Inferior parietal cortex (tissue), 1 donor: ENCODE measurements around the gene TMEM198.

Experiments
- DNase-seq: peaks from one replicate; pipeline ENCODE4 v3.0.0-alpha.2; 2016; ENCODE audit errors: extremely low spot score

Gene TMEM198

DNA sequence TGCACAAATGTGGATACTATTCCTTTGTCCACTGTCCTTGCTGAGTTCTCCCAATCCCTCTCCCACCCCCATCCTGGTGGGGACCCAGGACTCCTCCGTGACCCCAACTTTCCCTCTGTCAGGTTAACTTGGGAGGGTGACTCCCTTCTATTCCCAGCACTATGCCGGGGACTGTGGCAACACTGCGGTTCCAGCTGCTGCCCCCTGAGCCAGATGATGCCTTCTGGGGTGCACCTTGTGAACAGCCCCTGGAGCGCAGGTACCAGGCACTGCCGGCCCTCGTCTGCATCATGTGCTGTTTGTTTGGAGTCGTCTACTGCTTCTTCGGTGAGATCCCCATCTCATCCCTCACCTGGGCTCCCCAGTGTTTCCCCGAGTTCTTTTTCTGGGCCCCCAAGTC is 739 bp downstream of the TMEM198 start:
- DNase-seq, result no peak

DNA sequence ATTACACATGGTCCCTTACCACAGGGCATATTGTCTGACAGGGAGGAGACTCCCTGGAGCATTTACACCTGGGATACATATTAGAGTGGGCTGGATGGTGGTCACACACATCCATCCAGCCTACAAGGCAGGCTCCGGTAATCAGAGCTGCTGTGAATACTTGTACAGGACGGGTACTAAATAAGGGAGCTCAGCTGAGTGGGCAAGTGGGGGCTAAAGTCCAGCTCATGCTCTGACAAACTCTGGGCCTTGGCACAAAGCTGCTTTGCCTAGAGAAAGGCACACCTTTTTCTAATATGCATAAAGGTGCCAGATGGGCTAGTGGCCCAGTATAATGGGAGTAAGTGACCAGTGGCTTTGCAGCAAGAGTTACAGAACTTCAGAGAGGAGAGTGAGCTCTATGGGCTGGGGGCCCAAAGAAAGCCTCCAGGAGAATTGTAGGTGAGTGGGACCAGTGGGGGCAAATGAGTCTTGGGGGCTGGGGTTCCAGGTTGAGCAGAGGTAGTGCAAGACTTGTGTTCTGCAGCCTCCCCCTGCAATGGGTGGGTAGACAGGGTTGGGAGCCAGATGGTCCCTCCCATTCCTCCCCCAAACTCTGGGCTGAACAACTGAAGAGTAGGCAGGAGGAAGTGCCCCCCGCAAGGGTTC is 1.6 kb downstream of the TMEM198 start:
- DNase-seq, result no peak

DNA sequence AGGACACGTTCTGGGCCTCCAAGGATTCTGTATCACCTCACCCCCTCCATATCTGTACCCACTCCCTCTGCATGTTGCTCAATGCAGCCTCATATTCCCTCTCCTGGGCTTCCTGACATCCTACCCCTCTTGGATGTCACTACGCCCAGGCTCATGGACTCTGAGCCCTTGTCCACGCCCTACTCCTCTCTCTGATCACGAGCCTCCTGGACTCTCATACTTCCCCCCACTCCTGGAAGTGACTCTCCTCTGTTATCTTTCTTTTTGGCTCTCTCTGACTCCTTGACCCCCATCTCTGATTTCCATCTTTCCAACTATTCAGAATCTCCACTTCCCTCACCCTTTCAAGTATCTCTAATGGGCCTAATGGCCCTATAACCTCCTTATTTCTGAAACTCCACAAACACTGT is 2.1 kb downstream of the TMEM198 start:
- no peak for DNase-seq

DNA sequence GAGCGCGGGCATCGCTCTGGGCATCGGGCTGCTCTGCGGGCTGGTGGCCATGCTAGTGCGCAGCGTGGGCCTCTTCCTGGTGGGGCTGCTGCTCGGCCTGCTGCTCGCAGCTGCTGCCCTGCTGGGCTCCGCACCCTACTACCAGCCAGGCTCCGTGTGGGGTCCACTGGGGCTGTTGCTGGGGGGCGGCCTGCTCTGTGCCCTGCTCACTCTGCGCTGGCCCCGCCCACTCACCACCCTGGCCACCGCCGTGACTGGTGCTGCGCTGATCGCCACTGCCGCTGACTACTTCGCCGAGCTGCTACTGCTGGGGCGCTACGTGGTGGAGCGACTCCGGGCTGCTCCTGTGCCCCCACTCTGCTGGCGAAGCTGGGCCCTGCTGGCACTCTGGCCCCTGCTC is 3.8 kb downstream of the TMEM198 start:
- DNase-seq, result no peak

DNA sequence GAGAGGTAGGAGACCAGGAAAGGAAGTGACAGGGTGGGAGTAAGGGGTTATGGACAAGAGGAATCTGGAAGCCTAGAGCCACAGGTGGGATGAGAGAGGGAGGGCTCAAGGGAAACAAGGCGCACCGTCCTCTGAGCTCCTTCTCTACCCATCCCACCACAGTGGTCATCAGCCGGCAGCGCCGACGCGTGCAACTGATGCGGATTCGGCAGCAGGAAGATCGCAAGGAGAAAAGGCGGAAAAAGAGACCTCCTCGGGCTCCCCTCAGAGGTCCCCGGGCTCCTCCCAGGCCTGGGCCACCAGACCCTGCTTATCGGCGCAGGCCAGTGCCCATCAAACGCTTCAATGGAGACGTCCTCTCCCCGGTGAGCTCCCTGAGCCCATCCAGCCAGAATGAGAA is 5.2 kb downstream of the TMEM198 start:
- DNase-seq, result no peak

DNA sequence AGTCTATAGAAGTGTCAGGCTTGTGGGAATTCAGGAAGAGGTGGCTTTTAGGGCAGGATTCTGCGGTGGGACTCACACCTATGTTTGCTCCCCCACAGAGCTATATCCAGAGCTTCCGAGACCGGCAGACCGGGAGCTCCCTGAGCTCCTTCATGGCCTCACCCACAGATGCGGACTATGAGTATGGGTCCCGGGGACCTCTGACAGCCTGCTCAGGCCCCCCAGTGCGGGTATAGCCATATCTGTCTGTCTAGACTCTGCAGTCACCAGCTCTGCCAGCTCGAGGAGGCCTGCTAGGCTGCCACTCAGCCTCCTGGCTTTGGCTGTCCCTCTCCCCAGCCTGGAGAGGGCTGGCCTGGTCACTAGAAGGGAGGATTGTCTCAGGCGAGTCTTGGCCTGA is 5.8 kb downstream of the TMEM198 start:
- no peak for DNase-seq

DNA sequence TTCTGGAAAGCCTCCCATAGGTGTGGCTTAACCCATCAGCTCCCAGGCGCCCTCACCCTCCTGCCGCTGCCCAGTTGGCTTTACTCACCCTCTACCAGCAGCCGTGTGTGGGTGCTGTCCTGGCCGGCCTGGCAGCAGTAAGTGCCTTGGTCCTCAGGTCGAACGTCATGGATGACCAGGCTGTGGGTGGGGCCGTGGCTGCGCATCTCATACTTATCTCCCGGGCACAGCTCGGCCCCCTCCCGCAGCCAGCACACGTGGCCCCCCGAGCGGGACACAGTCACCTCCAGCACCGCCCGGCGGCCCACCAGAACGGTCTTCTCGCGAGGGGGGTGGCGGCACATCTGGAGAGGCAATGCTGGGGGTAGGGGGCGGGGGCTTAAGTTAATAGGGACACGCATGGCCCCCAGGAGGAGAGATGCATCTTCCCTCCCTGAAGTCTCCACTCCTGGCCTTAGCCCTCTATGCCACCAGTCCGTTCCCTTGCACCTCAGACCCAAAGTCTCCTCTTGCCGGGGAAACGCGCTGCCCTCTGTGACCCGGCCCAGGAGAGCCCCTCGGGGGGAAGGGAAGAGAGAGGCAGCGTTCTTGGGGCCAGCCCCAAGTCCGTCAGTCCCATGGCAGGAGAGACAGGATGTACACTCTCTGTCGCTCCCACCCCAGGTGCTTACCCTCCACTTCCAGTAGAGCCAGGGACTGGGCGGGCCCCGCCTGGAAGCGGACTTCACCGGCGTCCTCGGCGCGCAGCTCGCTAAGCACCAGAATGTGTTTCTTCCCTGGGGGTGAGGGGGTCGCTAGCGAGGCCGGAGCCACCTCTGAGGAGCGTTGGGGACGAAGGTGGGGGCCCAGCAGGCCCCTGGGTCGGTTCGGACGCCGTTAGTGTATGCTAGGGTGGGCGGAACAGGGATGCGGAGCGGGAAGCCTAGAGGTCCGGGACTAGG is 7.9 kb downstream of the TMEM198 start:
- no peak for DNase-seq

DNA sequence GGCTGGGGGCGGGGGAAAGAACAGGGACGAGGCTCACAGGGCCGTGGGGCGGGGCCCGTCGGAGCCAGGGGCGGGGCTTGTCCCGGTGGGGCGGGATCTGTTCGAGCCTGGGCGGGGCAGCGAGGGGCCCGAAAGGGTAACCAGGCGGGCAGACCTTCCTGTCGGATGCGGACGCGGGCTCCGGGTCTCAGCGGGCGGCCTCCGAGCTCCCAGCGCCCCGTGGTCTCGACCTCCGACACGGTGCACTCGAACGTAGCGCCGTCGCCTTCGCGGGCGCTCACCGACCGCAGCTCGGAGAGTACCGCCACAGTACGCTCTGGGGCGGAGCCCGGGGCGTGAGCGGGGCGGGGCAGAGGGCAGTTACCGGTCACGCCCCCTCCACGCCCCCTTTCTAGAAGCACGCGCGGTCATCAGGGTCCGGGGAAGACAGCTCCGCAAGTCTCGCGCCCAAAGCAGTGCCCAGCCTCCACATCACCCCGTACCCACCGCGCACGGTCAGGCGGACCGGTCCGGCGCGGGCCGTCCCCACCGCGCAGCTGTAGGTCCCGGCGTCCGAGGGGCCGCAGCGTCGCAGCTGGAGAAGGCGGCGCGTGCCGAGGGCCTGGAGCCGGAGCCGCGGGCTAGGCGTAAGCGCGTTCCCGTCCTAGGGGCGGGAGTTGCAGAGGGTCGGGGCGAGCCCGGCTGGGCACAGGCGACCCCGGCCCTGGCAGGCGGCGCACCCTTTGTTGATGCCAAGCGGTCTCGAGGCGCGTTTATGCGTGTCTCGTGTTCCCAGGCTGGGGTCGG is 8.7 kb downstream of the TMEM198 start:
- DNase-seq, result peak; percentile 68

DNA sequence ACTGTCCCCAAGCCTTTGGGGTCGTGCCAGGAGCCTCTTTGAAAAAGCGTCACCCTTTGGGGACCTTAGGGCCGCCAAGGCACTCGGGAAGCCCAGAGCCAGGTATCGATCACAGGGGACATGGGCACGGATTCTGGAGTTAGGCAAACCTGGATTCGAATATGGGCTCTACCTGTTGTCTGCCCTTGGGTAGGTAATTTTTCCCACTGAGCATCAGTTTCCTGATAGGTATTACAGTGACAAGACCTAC is 9.3 kb downstream of the TMEM198 start:
- no peak for DNase-seq

DNA sequence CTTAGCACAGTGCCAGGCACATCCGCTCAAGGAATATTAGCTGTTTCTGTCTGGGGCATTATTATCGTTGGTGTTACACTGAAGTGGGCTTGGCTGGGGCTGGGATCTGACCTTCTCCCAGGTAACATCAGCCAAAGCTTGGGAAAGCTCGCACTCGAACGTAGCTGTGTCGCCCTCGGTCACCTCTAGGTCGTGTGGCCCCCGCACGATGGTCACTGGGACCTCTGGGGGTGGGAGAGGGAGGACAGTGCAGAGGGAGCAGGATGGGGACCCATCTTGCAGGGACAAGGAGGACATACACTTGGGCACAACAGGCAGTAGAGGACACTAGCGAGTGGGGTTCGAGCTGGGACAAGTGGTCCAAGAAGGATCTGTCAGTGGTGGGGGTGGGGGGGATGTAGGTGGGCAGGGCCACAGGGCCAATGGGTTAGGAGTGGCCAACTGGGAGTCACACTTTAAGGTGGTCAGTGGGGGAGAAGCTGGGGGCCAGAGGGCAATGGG is 9.7 kb downstream of the TMEM198 start:
- DNase-seq, result no peak

DNA sequence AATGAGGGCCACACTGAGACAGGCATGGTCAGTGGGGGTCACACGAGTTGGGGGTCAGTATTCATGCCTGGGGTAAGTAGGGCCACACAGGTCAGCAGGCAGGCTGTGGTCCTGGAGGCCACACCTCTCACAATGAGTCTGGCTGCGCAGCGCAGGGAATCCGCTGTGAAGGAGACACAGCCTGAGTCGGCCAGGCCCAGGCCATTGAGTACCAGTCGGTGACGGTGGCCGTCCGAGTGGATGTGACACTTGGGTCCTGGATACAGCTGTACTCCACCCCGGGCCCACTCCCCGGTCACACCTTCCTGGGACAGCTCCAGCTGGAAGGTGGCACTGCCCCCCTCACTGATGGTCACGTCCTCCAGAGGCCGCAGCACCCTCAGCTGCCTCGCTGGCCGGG is 10.5 kb downstream of the TMEM198 start:
- DNase-seq, result no peak

DNA sequence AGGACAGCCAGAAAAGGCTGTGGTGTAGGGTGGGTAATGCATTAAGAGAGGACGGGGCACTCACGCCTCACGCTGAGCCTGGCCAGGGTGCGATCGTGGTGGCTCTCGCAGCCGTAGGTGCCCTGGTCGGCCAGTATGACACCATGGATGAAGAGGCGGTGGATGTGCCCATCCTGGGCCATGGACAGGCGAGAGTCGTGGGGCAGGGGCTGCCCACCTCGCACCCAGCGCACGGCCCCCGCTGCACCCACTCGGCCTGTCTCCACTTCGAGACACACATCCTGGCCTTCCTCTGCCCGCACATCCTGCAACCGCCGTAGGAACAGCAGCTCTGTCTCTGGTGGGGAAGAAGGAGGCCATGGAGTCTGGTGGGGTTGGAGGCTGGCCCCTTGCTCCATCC is 12.1 kb downstream of the TMEM198 start:
- no peak for DNase-seq

DNA sequence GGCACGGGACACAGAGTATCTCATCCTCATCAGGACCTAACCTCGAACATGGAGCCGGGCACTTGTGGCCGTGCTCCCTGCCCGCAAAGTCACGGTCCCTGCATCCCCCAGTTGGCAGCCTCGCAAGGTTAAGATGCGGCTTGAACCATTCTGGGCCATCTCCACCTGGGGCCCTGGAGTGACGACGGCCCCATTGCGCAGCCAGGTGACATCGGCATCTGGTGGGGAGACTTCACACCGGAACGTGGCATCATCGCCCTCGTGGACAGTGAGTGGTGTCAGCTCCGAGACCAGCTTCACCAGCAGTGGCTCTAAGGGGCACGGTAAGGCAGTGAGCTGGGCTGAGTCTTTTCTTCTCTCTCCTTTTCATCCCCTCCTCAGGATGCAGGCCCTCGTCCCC is 12.6 kb downstream of the TMEM198 start:
- DNase-seq, result no peak

DNA sequence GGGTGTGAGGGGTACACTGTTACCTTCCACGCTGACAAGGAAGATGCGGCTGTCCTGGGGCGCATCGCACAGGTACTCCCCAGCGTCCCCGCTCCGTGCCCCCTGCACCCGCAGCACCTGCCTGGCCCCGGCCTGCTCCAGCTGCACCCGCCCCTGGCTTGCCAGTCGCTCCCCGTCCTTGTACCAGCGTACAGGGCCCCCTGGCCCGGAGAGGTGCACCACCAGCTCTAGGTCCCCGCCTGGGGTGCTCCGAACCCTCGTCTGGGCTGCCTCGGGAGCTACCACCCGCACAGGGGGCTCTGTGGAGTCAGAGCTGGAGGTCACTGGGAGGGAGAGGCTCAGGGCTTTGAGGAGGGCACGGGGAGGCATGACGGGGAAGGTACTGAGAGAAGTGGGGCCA is 13.5 kb downstream of the TMEM198 start:
- DNase-seq, result no peak

DNA sequence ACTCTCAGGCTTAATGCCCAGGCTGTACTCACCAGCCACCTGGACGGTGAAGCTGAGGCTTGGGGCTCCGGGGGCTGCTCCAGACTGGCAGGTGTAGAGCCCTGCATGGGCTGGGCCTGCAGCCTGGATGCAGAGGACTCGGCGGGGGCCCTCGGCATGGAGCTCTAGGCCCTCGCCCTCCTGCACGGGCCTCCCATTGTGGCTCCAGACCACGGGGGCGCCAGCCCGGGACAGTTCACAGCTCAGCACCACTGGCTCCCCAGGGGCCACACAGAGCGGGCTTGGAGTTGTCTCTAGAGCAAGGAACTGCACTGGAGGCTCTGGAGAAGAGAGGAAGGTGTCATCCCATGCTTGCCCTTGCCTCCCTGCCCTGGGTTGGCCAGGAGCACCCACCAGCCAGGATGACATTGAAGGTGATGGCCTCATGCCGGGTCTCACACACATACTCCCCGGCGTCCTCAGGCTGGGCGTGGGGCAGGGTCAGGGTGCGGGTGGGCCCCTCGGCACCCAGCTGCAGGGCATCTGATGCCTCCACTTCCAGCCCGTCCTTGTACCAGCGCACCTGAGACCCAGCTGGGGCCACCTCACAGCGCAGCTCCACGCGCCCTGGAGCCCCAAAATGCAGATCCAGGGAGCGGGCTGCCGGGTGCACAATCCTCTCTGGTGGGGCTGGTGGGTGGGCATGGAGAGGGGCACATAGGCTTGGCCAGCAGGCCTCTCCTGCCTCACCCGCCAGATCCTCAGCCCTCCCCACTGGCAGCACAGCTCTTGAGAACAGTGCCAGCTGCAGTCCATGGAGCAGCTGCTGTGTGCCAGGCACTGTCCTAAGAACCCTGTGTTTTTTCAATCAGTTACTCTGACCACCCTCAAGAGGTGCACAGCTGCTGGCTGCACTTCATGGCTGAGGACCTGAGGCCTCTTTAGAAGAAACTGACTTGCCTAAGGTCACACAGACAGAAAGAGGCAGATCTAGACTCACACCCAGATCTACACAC is 14.3 kb downstream of the TMEM198 start:
- DNase-seq, result no peak

DNA sequence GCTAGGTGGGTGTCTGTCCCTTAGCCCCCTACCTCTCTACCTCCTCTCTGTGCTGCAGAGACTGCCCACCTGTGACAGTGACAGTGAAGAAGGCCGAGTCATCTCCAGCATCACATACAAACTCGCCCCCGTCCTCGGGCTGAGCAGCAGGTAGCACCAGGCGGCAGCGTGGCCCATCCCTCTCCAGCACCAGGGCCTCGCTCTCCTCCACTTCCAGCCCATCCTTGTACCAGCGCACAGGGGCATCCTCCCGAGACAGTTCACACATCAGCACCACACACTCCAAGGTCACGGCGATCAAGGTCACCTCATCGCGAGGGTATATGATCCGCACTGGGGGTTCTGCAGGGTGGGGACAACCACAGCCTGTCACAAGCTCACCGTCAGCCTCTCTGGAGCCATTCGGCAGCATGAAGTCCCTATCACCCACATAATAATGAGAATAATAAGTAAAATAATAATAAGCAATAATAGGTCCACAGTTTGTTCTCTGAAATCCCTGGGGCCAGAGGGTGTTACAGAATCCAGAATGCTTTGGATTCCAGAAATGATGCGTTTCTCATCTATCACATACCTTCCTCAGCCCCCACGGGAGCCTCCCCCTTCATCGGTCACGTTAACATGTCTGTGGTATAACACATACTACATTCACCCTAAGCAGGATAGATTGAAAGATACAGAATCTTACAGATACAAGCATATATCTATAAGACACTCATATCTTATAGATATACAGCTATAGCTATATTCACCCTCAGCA is 15.5 kb downstream of the TMEM198 start:
- no peak for DNase-seq

DNA sequence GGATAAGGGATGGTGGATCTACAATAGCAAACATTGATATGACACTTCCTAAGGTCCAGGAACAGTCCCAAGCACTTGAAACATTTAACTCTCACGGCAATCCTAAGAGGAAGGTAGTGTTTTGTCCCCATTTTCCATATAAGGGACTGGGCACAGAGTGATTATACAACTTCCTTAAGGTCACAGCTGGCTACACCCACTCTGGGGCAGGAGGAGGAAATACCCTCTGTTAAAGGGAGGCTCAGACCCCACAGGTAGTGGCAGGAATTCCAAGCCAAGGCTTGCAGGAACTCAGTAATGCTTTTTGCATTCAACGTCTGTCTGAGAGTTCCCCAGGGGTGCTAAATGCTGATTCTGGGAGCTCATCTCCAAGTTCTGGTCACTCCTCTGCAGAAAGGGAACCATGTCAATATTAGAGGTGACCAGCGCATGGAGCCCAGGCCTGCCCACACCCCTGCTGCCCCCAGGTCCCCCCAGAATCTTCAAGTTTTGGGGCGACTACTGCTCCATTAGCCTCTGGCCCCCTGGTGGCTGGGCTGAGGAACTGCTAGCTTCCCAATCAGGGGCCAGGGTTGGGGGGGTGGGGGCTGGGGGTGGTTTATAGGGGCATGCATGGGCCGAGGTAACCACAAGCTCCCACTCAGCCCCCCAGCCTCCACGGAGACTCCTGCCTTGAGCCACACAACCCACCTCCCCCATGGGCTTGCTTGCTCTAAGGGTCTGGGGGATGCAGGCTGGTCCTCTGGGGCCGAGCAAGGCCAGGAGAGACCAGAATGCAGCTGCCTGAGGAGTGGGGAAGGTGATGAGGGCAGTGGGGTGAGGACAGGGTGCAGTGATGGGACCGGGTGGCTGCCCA is 16.4 kb downstream of the TMEM198 start:
- DNase-seq, result no peak

DNA sequence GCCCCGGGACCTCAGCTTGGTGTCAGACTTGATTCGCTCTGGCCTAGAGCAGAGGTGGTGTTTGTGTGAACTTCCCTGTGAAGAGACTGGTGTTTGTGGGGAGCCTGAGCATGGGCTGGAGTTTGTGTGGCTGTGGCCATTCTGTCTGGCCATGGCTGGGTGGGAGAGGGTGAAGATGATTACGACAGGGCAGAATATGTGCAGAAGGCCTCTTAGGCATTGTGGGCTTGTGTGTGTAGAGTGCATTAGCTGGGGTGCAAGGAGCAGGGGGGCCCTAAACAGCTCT is 17.0 kb downstream of the TMEM198 start:
- no peak for DNase-seq

DNA sequence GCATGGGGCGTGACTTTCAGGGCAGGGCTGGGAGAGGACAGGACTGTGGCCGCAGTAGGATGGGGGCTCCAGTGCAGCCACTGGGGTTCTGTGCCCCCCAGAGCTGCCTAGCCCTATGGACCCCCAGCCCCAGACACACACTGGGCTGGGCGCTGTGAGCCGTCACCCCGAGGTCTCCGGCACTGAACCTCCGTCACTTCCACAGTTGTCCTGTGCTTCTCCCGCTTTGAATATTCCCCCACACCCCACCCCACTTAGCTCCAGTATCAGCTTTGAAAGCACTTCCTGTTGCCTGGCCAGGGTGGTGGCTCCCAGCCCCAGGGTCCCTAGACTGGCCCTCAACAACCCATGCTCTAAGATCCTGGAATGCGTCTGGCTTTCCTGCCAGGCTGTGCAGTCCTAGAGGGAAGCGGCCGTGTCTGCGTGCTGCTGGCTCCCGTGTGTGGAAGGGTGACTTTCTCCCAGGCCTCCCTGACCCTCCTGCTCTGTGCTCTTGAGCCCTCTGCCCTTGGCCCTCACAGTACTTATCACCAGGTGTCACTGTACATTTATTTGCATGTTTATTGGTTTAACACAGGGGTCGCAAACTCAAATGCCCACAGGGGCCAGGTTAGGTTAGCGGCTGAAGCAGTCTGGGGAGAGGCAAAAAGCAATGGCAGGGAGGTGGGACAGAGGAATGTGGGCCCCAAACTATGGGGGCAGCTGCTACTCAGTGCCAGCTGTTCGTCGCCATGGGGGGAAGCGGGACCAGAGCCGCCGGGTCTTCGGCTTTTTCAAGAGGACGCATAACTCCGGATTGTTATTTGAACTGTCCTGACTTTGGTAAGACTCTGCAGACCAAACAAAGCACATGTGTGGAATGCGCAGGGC is 17.6 kb downstream of the TMEM198 start:
- DNase-seq, result no peak
